ENCODE data around the gene CST3. TPM values are rescaled to one million over a fixed set of nuclear protein-coding genes. Genes with fewer than 3 reads are reported as not detected.

The CST3 gene
- total and polyA plus RNA-seq, 5 donors from 2014 or later: 0.73 to 2.7 (median 1.6) TPM

DNA sequence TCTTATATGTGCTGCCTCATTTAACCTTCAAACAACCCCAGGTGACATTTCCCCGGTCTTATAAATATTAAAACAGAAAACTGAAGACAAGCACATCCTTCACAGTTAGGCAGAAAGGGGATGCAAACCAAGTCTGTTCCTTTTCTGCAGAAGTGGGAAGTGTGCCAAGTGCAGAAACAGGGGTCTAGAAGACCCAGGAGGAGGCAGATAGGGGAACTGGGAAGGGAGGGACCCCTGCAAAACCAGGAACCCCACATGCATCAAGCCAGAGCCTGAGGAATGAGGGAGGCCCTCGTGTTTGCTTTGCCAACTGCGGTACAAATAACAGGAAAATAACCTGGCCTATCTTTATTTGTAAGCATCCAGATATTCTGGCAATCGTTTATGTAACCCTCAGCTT lies 17.0 kb upstream of the CST3 start:
- Histone ChIP-seq H3K27me3 (ENCODE audit: control insufficient read depth, insufficient read depth, low read length) (no peaks in the 10 kb centered on the region), H3K4me1 (ENCODE audit: control insufficient read depth, insufficient read depth, low read length, poor library complexity, severe bottlenecking) (no peaks in the 10 kb centered on the region), H3K4me3 (ENCODE audit: low read depth, low read length) (no peak overlapping the region), H3K27ac (ENCODE audit: insufficient read depth, low read length, poor library complexity, severe bottlenecking) (no peak overlapping the region), H3K36me3 (ENCODE audit: control insufficient read depth, insufficient read depth, low read length) (no peaks in the 10 kb centered on the region), H3K9me3 (ENCODE audit: control insufficient read depth in 2 of 2, low read length in 2 of 2) (no peaks in the 10 kb centered on the region)
- H3K4me1 Mint-ChIP-seq: no peaks in the 10 kb centered on the region
- no peaks in the 10 kb centered on the region for H3K27me3 Mint-ChIP-seq
- no peaks in the 10 kb centered on the region for H3K9me3 Mint-ChIP-seq
- DNase-seq: no peak
- H3K36me3 Mint-ChIP-seq: no peaks in the 10 kb centered on the region
- ATAC-seq (ENCODE audit: low read depth in 2 of 2): no peak
- H3K4me3 Mint-ChIP-seq: no peak overlapping the region
- H3K27ac Mint-ChIP-seq: no peak overlapping the region

DNA sequence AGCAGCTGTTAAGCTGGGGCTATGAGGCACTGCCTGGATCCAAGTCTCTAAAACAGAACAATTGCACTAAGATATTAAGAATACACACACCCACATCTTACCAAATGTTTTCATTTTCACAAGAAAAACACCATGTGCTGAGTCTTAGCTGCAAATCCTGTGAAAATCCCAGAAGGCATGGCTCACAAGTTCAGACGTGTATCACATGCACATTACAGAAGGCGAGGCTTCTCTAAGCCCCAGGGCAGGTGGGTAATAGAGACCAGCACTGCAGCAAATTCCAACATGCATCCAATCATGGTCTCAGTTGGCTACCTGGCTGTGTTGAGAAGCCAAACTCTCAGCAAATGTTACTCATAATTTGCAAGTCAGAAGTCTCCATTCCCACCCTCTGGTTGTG lies 16.2 kb upstream of the CST3 start:
- Mint-ChIP-seq H3K27ac (no peak overlapping the region), H3K36me3 (no peaks in the 10 kb centered on the region), H3K9me3 (no peaks in the 10 kb centered on the region), H3K4me3 (no peak overlapping the region), H3K4me1 (no peaks in the 10 kb centered on the region), H3K27me3 (no peaks in the 10 kb centered on the region)
- Histone ChIP-seq H3K9me3 (ENCODE audit: control insufficient read depth in 2 of 2, low read length in 2 of 2) (no peaks in the 10 kb centered on the region), H3K36me3 (ENCODE audit: control insufficient read depth, insufficient read depth, low read length) (no peaks in the 10 kb centered on the region), H3K27ac (ENCODE audit: insufficient read depth, low read length, poor library complexity, severe bottlenecking) (no peak overlapping the region), H3K27me3 (ENCODE audit: control insufficient read depth, insufficient read depth, low read length) (no peaks in the 10 kb centered on the region), H3K4me3 (ENCODE audit: low read depth, low read length) (no peak overlapping the region), H3K4me1 (ENCODE audit: control insufficient read depth, insufficient read depth, low read length, poor library complexity, severe bottlenecking) (no peaks in the 10 kb centered on the region)
- DNase-seq (no peak), ATAC-seq (ENCODE audit: low read depth in 2 of 2) (no peak)

DNA sequence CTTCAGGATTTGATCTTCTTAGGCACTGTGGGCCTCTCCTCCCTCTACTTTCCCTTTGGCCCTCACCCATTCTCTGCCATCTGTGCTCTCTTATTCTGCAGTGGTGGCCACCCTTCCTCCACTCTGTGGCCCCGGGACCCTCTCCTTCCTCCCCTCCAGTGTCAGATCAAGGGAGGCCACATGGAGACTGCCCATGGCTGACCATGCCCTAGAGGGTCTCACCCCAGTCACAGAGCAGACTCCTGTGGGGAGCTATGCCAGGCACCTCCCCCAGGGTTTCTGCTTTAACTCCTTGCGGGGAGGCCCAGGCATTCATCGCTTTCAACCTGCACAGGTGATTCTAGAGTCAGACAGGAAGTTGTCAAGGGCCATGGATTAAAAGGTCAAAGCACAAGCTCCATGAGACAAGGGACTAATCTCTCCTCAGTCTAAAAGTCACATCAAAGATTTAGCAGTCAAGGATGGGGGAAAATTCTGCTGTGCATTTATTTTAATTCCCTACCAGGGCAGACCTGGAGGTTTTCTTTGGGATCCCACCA lies 15.7 kb upstream of the CST3 start:
- Mint-ChIP-seq H3K4me3 (no peak overlapping the region), H3K27me3 (no peaks in the 10 kb centered on the region), H3K4me1 (no peaks in the 10 kb centered on the region), H3K27ac (no peak overlapping the region), H3K36me3 (no peaks in the 10 kb centered on the region), H3K9me3 (no peaks in the 10 kb centered on the region)
- DNase-seq: no peak
- no peak for ATAC-seq (ENCODE audit: low read depth in 2 of 2)
- H3K27me3 ChIP-seq (ENCODE audit: control insufficient read depth, insufficient read depth, low read length): no peaks in the 10 kb centered on the region
- no peak overlapping the region for H3K27ac ChIP-seq (ENCODE audit: insufficient read depth, low read length, poor library complexity, severe bottlenecking)
- no peak overlapping the region for H3K4me3 ChIP-seq (ENCODE audit: low read depth, low read length)
- no peaks in the 10 kb centered on the region for H3K4me1 ChIP-seq (ENCODE audit: control insufficient read depth, insufficient read depth, low read length, poor library complexity, severe bottlenecking)
- no peaks in the 10 kb centered on the region for H3K9me3 ChIP-seq (ENCODE audit: control insufficient read depth in 2 of 2, low read length in 2 of 2)
- no peaks in the 10 kb centered on the region for H3K36me3 ChIP-seq (ENCODE audit: control insufficient read depth, insufficient read depth, low read length)

DNA sequence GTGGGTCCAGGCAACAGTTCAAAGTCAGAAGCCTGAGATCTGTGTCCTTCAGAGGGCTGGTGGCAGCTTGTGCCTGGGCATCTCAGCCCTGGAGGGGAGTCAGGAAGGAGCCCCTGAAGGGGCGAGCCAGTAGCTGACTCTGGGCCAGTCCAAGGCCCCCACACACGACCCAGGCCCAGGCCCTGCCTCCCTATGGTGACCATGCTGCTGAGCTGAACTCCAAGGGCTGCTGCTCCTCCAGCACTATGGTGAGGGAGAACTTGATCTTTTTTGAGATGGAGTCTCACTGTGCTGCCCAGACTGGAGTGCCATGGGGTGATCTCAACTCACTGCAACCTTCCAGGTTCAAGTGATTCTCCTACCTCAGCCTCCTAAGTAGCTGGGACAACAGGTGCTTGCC lies 15.2 kb upstream of the CST3 start:
- ATAC-seq (ENCODE audit: low read depth in 2 of 2): no peak
- Mint-ChIP-seq H3K27me3 (no peaks in the 10 kb centered on the region), H3K36me3 (no peaks in the 10 kb centered on the region), H3K4me1 (no peaks in the 10 kb centered on the region), H3K4me3 (no peak overlapping the region), H3K9me3 (no peaks in the 10 kb centered on the region), H3K27ac (no peak overlapping the region)
- Histone ChIP-seq H3K27ac (ENCODE audit: insufficient read depth, low read length, poor library complexity, severe bottlenecking) (no peak overlapping the region), H3K9me3 (ENCODE audit: control insufficient read depth in 2 of 2, low read length in 2 of 2) (no peaks in the 10 kb centered on the region), H3K27me3 (ENCODE audit: control insufficient read depth, insufficient read depth, low read length) (no peaks in the 10 kb centered on the region), H3K4me3 (ENCODE audit: low read depth, low read length) (no peak overlapping the region), H3K36me3 (ENCODE audit: control insufficient read depth, insufficient read depth, low read length) (no peaks in the 10 kb centered on the region), H3K4me1 (ENCODE audit: control insufficient read depth, insufficient read depth, low read length, poor library complexity, severe bottlenecking) (no peaks in the 10 kb centered on the region)
- no peak for DNase-seq

DNA sequence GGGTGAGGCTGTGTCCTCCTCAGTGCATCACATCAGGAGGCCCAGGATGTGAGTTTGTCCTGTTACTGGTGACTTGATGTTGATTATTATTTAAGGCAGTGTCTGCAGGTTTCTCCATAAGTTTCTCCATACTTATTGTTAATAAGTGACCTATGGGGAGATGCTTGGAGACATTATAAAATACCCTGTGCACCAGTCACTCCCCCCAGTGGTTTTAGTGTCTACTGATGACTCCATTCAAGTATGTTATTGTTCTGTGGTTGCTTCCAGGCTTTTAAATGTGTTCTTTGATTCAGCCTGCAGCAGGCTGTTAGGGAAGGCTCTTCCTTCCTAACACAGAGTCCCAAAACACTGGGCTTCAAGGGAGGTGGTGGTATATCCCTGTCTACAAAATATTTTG lies 14.6 kb upstream of the CST3 start:
- H3K4me3 Mint-ChIP-seq: no peak overlapping the region
- no peaks in the 10 kb centered on the region for H3K9me3 Mint-ChIP-seq
- H3K27ac ChIP-seq (ENCODE audit: insufficient read depth, low read length, poor library complexity, severe bottlenecking): no peak overlapping the region

DNA sequence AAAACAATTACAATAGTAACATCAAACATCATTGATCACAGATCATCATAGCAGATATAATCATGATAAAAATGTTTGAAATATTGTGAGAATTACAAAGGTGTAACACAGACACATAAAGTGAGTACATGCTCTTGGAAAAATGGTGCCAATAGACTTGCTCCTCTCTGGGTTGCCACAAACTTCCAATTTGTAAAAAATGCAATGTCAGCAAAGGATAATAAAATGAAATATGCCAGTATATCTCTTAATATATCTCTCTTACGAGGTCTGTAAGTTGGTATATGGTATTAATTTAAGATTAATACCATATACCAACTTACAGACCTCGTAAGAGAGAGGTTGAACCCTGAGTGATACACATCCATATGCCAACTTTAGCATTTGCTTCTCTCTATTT lies 13.4 kb upstream of the CST3 start:
- Histone ChIP-seq H3K36me3 (ENCODE audit: control insufficient read depth, insufficient read depth, low read length) (no peaks in the 10 kb centered on the region), H3K4me1 (ENCODE audit: control insufficient read depth, insufficient read depth, low read length, poor library complexity, severe bottlenecking) (no peaks in the 10 kb centered on the region), H3K27ac (ENCODE audit: insufficient read depth, low read length, poor library complexity, severe bottlenecking) (no peak overlapping the region), H3K4me3 (ENCODE audit: low read depth, low read length) (no peak overlapping the region), H3K9me3 (ENCODE audit: control insufficient read depth in 2 of 2, low read length in 2 of 2) (no peaks in the 10 kb centered on the region), H3K27me3 (ENCODE audit: control insufficient read depth, insufficient read depth, low read length) (no peaks in the 10 kb centered on the region)
- Mint-ChIP-seq H3K36me3 (no peaks in the 10 kb centered on the region), H3K27me3 (no peaks in the 10 kb centered on the region), H3K4me1 (no peaks in the 10 kb centered on the region), H3K9me3 (no peaks in the 10 kb centered on the region), H3K4me3 (no peak overlapping the region), H3K27ac (no peak overlapping the region)
- DNase-seq: no peak
- no peak for ATAC-seq (ENCODE audit: low read depth in 2 of 2)

More for the DNA sequence above, 14.6 kb upstream of the CST3 start:
- no peak overlapping the region for H3K27ac Mint-ChIP-seq
- Histone ChIP-seq H3K27me3 (ENCODE audit: control insufficient read depth, insufficient read depth, low read length) (no peaks in the 10 kb centered on the region), H3K36me3 (ENCODE audit: control insufficient read depth, insufficient read depth, low read length) (no peaks in the 10 kb centered on the region), H3K4me3 (ENCODE audit: low read depth, low read length) (no peak overlapping the region), H3K4me1 (ENCODE audit: control insufficient read depth, insufficient read depth, low read length, poor library complexity, severe bottlenecking) (no peaks in the 10 kb centered on the region), H3K9me3 (ENCODE audit: control insufficient read depth in 2 of 2, low read length in 2 of 2) (no peaks in the 10 kb centered on the region)
- no peak for DNase-seq
- H3K36me3 Mint-ChIP-seq: no peaks in the 10 kb centered on the region
- no peak for ATAC-seq (ENCODE audit: low read depth in 2 of 2)
- H3K4me1 Mint-ChIP-seq: no peaks in the 10 kb centered on the region
- no peaks in the 10 kb centered on the region for H3K27me3 Mint-ChIP-seq

DNA sequence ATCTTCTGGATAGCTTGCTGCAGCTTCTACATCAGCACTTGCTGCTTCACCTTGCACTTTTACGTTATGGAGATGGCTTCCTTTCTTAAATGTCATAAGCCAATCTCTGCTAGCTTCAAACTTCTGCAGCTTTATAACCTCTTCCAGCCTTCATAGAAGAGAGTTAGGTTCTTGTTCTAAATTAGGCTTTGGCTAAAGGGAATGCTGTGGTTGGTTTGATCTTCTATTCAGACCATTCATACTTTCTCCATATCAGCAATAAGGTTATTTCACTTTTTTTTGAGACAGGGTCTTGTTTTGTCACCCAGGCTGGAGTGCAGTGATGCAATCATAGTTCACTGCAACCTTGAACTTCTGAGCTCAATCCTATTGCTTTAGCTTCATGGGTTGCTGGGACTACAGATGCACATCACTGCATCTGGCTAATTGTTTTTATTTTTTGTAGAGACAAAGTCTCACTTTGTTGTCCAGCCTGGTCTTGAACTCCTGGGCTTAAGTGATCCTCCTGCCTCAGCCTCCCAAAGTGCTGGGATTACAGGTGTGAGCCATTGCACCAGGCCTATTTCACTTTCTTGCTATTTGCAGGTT lies 12.2 kb upstream of the CST3 start:
- Mint-ChIP-seq H3K27me3 (no peaks in the 10 kb centered on the region), H3K4me1 (no peaks in the 10 kb centered on the region), H3K4me3 (no peak overlapping the region), H3K9me3 (no peaks in the 10 kb centered on the region), H3K36me3 (no peaks in the 10 kb centered on the region), H3K27ac (no peak overlapping the region)
- Histone ChIP-seq H3K27me3 (ENCODE audit: control insufficient read depth, insufficient read depth, low read length) (no peaks in the 10 kb centered on the region), H3K4me3 (ENCODE audit: low read depth, low read length) (no peak overlapping the region), H3K36me3 (ENCODE audit: control insufficient read depth, insufficient read depth, low read length) (no peaks in the 10 kb centered on the region), H3K4me1 (ENCODE audit: control insufficient read depth, insufficient read depth, low read length, poor library complexity, severe bottlenecking) (no peaks in the 10 kb centered on the region), H3K27ac (ENCODE audit: insufficient read depth, low read length, poor library complexity, severe bottlenecking) (no peak overlapping the region), H3K9me3 (ENCODE audit: control insufficient read depth in 2 of 2, low read length in 2 of 2) (no peaks in the 10 kb centered on the region)
- ATAC-seq (ENCODE audit: low read depth in 2 of 2): no peak
- no peak for DNase-seq

DNA sequence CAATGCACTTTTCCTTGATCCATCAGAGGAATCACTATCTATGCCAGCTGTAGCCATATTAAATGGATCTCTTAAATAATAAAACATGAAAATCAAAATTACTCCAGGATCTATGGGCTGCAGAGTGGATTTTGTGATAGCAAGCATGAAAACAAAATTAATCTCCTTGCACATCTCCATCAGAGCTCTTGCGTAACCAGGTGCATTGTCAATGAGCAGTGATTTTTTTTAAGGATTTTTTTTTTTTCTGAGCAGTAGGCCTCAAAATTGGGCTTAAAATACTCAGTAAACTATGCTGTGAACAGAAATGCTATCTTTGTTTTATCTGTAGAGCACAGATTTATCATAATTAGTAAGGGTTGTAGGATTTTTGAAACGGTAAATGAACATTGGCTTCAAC lies 11.5 kb upstream of the CST3 start:
- H3K27ac ChIP-seq (ENCODE audit: insufficient read depth, low read length, poor library complexity, severe bottlenecking): no peak overlapping the region
- no peaks in the 10 kb centered on the region for H3K9me3 Mint-ChIP-seq
- no peaks in the 10 kb centered on the region for H3K36me3 Mint-ChIP-seq
- no peaks in the 10 kb centered on the region for H3K36me3 ChIP-seq (ENCODE audit: control insufficient read depth, insufficient read depth, low read length)
- H3K9me3 ChIP-seq (ENCODE audit: control insufficient read depth in 2 of 2, low read length in 2 of 2): no peaks in the 10 kb centered on the region
- ATAC-seq (ENCODE audit: low read depth in 2 of 2): no peak
- H3K4me1 ChIP-seq (ENCODE audit: control insufficient read depth, insufficient read depth, low read length, poor library complexity, severe bottlenecking): no peaks in the 10 kb centered on the region
- H3K27me3 ChIP-seq (ENCODE audit: control insufficient read depth, insufficient read depth, low read length): no peaks in the 10 kb centered on the region
- no peaks in the 10 kb centered on the region for H3K27me3 Mint-ChIP-seq
- no peak overlapping the region for H3K4me3 Mint-ChIP-seq
- DNase-seq: no peak
- H3K4me1 Mint-ChIP-seq: no peaks in the 10 kb centered on the region
- H3K27ac Mint-ChIP-seq: no peak overlapping the region
- H3K4me3 ChIP-seq (ENCODE audit: low read depth, low read length): no peak overlapping the region
